KG1 (cell line): ENCODE results near the gene EYA4.

Experiments
- DNase-seq: peaks from one replicate; lab custom pipeline; 2025; lab: John Stamatoyannopoulos, UW

Gene EYA4

DNA sequence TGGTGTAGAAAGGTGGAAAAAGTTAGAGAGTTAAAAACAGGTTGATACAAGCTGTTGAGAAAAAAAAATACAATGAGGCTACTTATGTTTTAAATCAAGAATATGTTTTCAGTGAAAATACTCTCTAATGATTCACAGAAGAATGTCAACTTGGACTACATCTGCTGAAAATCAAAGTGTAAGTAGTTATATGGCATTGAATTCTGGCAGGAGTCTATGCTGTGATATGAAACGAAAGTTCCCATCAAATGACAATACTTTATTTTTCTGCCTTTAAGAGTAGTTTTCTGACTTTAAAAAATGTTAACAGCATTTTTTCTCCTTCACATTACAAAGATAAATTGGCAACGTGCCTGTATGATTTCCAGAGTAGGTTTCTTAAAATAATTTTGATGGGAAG lies 158.3 kb downstream of the EYA4 start:
- no peak for DNase-seq

- no peak for DNase-seq
These were observed 163.0 kb downstream of the EYA4 start for GRCh38 chr6:133404151-133404550.

GRCh38 chr6:133404728-133405127 lies 163.6 kb downstream of the EYA4 start:
- no peak for DNase-seq

GRCh38 chr6:133407320-133408100 lies 166.4 kb downstream of the EYA4 start:
- no peak for DNase-seq

DNA sequence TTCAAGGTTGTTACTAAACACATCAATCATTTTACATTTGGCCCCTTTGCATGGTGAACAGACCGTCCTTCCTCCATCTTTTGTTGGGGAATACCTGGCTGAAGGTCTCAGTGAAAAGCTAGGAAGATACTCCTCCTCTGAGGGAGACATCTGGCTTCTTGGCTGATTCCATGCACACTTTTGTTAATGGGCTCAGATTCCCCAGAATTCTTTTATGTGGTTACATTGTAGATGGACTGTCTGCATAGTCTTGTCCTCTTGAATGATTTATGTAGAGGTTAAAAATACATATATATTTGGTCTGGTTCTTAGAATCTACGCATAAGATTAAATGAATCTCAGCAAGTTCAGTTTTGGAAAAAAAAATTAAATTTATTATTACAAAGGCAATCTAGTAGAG lies 167.0 kb downstream of the EYA4 start:
- DNase-seq: no peak

GRCh38 chr6:133408543-133408942 lies 167.4 kb downstream of the EYA4 start:
- no peak for DNase-seq

GRCh38 chr6:133410638-133411435 lies 169.7 kb downstream of the EYA4 start:
- no peak for DNase-seq

GRCh38 chr6:133411757-133412156 lies 170.6 kb downstream of the EYA4 start:
- DNase-seq: no peak

- DNase-seq: no peak
These were observed 174.1 kb downstream of the EYA4 start for GRCh38 chr6:133415262-133415661.

- DNase-seq: no peak
These were observed 177.0 kb downstream of the EYA4 start for GRCh38 chr6:133418108-133418507.

GRCh38 chr6:133423242-133423641 lies 182.1 kb downstream of the EYA4 start:
- DNase-seq: no peak

GRCh38 chr6:133424359-133424758 lies 183.2 kb downstream of the EYA4 start:
- DNase-seq: no peak

DNA sequence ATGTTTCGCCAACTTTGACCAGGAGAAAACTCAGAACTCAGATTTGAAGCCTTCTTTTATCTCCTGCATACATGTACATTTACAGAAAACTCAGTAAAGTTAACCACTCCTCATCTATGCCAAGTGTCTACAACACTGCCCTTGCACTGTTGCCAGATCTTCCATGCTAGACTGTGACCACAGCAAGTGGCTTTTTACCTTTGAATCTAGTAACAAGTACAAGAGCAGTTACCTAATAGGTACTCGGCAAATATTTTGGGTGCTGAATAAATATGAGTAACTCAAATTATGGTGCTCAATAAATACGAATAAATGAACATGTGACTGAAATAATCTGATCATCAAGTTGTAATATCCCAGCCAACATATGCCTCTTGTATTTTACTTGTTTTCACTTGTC lies 184.9 kb downstream of the EYA4 start:
- no peak for DNase-seq

DNA sequence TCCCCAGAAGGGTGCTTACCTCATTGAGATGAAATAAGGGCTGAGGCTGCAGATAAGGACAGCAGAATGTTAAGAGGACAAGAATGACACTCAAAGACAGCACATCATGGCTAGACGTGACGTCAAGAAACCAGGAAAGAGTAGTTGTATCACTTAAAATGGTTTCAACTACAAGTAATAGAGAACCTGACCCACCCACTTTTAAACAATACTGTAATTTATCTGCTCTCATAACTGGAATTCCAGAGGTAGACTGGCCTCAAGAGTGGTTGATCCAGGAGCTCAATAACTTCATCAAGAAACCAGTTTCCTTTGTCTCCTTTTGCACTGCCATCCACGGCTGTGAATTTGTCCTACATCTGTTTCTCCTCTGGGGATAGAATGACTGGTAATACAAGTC lies 187.1 kb downstream of the EYA4 start:
- no peak for DNase-seq

- no peak for DNase-seq
These were observed 189.4 kb downstream of the EYA4 start for GRCh38 chr6:133430530-133430929.

DNA sequence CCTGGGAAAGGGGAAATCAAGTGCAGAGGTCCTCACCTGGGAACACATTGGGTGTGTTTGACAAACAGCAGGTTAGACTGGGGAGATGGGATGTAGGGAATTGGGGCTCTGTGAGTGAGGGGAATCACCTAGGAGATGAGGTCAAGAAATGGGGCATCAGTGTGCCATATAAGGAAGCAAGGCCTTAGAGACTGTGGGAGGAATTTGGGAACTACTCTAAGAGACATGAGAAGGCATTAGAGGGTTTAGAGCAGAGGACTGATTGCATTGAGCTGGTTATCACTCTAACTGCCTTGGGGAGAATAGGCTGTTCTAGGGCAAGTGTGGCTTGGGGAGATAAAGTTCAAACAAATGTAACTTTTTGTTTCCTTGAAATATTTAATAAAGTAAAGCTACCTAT lies 189.9 kb downstream of the EYA4 start:
- no peak for DNase-seq

GRCh38 chr6:133432021-133432989 lies 191.1 kb downstream of the EYA4 start:
- no peak for DNase-seq

GRCh38 chr6:133435065-133435728 lies 194.0 kb downstream of the EYA4 start:
- no peak for DNase-seq

GRCh38 chr6:133436652-133437051 lies 195.5 kb downstream of the EYA4 start:
- no peak for DNase-seq

DNA sequence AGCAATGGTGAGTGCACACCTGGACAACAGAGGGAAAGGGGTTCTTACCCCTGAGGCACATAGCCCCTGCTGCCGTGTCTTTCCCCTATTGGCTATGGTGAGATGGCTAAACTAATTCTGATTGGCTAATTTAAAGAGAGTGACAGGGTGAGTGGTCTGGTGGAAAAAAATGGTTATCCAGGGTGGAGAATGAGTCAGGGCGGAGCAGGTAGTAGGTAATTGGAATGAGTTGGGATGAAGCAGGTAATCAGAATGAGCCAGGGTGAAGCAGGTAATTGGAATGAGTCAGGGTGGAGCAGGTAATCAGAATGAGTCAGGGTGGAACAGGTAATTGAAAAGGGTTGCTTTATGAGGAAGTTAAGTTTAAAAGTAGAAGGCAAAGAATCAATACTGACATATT lies 200.3 kb downstream of the EYA4 start:
- no peak for DNase-seq

DNA sequence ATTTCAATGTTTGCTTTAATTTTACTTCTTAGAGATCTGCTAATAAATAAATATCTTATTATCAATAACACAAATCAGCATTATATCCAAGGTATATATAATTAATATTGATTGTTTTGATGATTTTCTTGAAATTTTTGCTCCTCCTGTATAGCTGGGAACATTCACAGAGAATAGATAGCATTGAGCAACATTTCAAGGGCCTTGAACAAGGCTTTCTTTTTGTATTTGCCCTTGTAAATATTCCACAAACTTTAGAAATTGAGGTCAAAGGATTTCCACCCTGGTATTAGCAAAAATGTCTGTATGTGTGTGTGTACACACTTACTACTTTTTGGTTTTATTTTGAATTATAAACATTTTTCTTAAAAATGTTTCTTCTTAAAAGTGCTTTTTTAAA lies 205.6 kb downstream of the EYA4 start:
- no peak for DNase-seq

- DNase-seq: no peak
These were observed 206.8 kb downstream of the EYA4 start for GRCh38 chr6:133447924-133448323.
